Bronchial smooth muscle cell (primary cell): Measurements from ENCODE around the gene THAP2. TPM values are rescaled to one million over a fixed set of nuclear protein-coding genes. Genes with fewer than 3 reads are reported as not detected.

ENCODE experiments used
- total RNA-seq: library from RNA; depleted of rRNA; stranded (reverse); fragments of >200 nt; gene quantifications from 2 replicates; pipeline ENCODE4 v1.2.1, GENCODE V29; 2014

The THAP2 gene
- 2.4 and 3.0 TPM in 2 replicates for total RNA-seq

GRCh38 chr12:71663561-71664410 lies at the start of gene THAP2, which contains the start of gene ZFC3H1:
THAP2 (plus strand) TSS chr12:71664301; CDS start chr12:71664510, 209 bp downstream.
ZFC3H1 (minus strand) TSS chr12:71663848; CDS start chr12:71663610, 238 bp downstream.

GRCh38 chr12:71685914-71686657 lies 22.0 kb downstream of the THAP2 start, which contains the start of gene TMEM19:
TMEM19 (plus strand) TSS chr12:71686082; CDS start chr12:71686681, 599 bp downstream.

Other genes with a start within 250 kb of the THAP2 start
- gene LGR5, start 224.5 kb upstream of the THAP2 start, total RNA-seq, result not detected in 2 replicates
- 9.6 and 19.2 TPM in 2 replicates for gene ZFC3H1, start 453 bp upstream of the THAP2 start, total RNA-seq
- gene TMEM19, start 21.8 kb downstream of the THAP2 start, total RNA-seq, result 24.0 and 35.3 TPM in 2 replicates
- gene RAB21, start 90.6 kb downstream of the THAP2 start, total RNA-seq, result 8.0 and 33.4 TPM in 2 replicates
- gene TBC1D15, start 175.5 kb downstream of the THAP2 start, total RNA-seq, result 24.0 and 24.6 TPM in 2 replicates